ENCODE results near the gene ZFHX3. TPM values are rescaled to one million over a fixed set of nuclear protein-coding genes. Genes with fewer than 3 reads are reported as not detected.

ZFHX3 gene
- total RNA-seq, 1 donor from 2014 or later = 40.1 TPM

GRCh38 chr16:73028263-73028662, 19.7 kb downstream of the ZFHX3 start:
- H3K4me1 Mint-ChIP-seq = peaks cover 87% of the 10 kb centered on the region
- no peaks in the 10 kb centered on the region for H3K27me3 Mint-ChIP-seq (ENCODE audit: low read depth)
- no peaks in the 10 kb centered on the region for H3K36me3 Mint-ChIP-seq (ENCODE audit: low read depth)
- DNase-seq (ENCODE audit: low read depth, low spot score) = no peak
- H3K27ac Mint-ChIP-seq (ENCODE audit: unreplicated experiment) = no peak overlapping the region
- H3K4me3 Mint-ChIP-seq = no peak overlapping the region
- no peak for TF ChIP-seq CTCF (conservative IDR thresholded peaks at IDR 0.05)
- H3K9me3 Mint-ChIP-seq = no peaks in the 10 kb centered on the region

- H3K4me3 Mint-ChIP-seq = peak overlapping the region; percentile 33
- no peak overlapping the region for H3K27ac Mint-ChIP-seq (ENCODE audit: unreplicated experiment)
- no peaks in the 10 kb centered on the region for H3K9me3 Mint-ChIP-seq
- no peaks in the 10 kb centered on the region for H3K36me3 Mint-ChIP-seq (ENCODE audit: low read depth)
- peaks cover 83% of the 10 kb centered on the region for H3K4me1 Mint-ChIP-seq
- no peak for TF ChIP-seq CTCF (conservative IDR thresholded peaks at IDR 0.05)
- DNase-seq (ENCODE audit: low read depth, low spot score) = no peak
- no peaks in the 10 kb centered on the region for H3K27me3 Mint-ChIP-seq (ENCODE audit: low read depth)
Observed at GRCh38 chr16:73027685-73028111, 20.2 kb downstream of the ZFHX3 start.

- H3K4me3 Mint-ChIP-seq = no peak overlapping the region
- H3K9me3 Mint-ChIP-seq = no peaks in the 10 kb centered on the region
- no peaks in the 10 kb centered on the region for H3K36me3 Mint-ChIP-seq (ENCODE audit: low read depth)
- no peak overlapping the region for H3K27ac Mint-ChIP-seq (ENCODE audit: unreplicated experiment)
- no peak for TF ChIP-seq CTCF (conservative IDR thresholded peaks at IDR 0.05)
- H3K27me3 Mint-ChIP-seq (ENCODE audit: low read depth) = no peaks in the 10 kb centered on the region
- DNase-seq (ENCODE audit: low read depth, low spot score) = no peak
- H3K4me1 Mint-ChIP-seq = peaks cover 83% of the 10 kb centered on the region
Observed at GRCh38 chr16:73026754-73027684, 20.9 kb downstream of the ZFHX3 start.

- no peaks in the 10 kb centered on the region for H3K27me3 Mint-ChIP-seq (ENCODE audit: low read depth)
- no peak for DNase-seq (ENCODE audit: low read depth, low spot score)
Observed at GRCh38 chr16:73025856-73026210, 22.1 kb downstream of the ZFHX3 start.

DNA sequence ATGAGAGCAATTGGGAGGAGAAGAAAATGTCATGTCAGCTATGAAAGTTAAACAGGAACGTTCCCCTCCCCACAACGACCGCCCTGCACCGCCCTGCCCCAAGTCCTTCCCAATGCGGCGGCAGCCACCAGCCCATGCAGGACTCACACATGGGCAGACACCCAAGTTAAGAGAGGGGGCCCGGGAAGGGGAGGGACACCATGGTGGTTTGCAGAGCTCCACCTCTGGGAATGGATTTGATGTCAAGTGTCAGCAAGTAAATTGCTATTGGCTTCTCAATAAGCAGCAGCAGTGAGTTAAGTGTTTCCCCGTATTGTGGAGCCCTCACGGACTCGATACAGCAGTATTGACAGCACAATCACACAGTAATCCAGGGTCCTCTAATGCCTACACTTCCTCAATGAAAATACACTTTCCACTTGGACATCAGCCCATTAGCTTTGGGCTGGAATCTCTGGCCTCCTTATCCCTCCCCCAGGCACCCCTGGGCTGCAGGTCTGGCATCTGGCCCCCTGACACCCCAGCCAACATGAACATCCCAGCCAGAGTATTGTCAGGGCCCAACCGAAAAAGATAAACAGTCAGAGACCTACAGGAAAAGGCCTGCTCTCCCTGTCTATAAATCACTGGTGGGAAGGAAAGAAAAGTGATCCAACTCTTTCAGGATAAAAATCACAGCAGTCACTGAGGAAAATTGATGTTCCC, 22.6 kb downstream of the ZFHX3 start:
- H3K36me3 Mint-ChIP-seq (ENCODE audit: low read depth) = no peaks in the 10 kb centered on the region
- no peak for DNase-seq (ENCODE audit: low read depth, low spot score)
- H3K27me3 Mint-ChIP-seq (ENCODE audit: low read depth) = no peaks in the 10 kb centered on the region
- peaks cover 81% of the 10 kb centered on the region for H3K4me1 Mint-ChIP-seq
- H3K4me3 Mint-ChIP-seq = no peak overlapping the region
- no peak for TF ChIP-seq CTCF (conservative IDR thresholded peaks at IDR 0.05)
- no peak overlapping the region for H3K27ac Mint-ChIP-seq (ENCODE audit: unreplicated experiment)
- H3K9me3 Mint-ChIP-seq = no peaks in the 10 kb centered on the region

More at GRCh38 chr16:73025856-73026210, 22.1 kb downstream of the ZFHX3 start:
- Mint-ChIP-seq H3K36me3 (ENCODE audit: low read depth) (no peaks in the 10 kb centered on the region), H3K27ac (ENCODE audit: unreplicated experiment) (no peak overlapping the region), H3K4me1 (peaks cover 81% of the 10 kb centered on the region), H3K9me3 (no peaks in the 10 kb centered on the region), H3K4me3 (no peak overlapping the region)
- no peak for TF ChIP-seq CTCF (conservative IDR thresholded peaks at IDR 0.05)
